ENCODE data around the gene QARS1.

Gene QARS1

GRCh38 chr3:49134471-49135265 lies 30.1 kb upstream of the QARS1 start:
- no peak overlapping the region for H2AFZ ChIP-seq (ENCODE audit: low read length)
- no peak for TF ChIP-seq EZH2phosphoT487 (IDR thresholded peaks at IDR 0.05; ENCODE audit: borderline replicate concordance)
- TF ChIP-seq, protein P1, sequence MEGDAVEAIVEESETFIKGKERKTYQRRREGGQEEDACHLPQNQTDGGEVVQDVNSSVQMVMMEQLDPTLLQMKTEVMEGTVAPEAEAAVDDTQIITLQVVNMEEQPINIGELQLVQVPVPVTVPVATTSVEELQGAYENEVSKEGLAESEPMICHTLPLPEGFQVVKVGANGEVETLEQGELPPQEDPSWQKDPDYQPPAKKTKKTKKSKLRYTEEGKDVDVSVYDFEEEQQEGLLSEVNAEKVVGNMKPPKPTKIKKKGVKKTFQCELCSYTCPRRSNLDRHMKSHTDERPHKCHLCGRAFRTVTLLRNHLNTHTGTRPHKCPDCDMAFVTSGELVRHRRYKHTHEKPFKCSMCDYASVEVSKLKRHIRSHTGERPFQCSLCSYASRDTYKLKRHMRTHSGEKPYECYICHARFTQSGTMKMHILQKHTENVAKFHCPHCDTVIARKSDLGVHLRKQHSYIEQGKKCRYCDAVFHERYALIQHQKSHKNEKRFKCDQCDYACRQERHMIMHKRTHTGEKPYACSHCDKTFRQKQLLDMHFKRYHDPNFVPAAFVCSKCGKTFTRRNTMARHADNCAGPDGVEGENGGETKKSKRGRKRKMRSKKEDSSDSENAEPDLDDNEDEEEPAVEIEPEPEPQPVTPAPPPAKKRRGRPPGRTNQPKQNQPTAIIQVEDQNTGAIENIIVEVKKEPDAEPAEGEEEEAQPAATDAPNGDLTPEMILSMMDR (conservative IDR thresholded peaks at IDR 0.05; ENCODE audit: low read length): peak; percentile 38
- no peaks in the 10 kb centered on the region for H3K9me2 ChIP-seq (replicated peaks; ENCODE audit: low read depth, low read length)
- no peak overlapping the region for H3K4me2 ChIP-seq (ENCODE audit: low read depth, low read length, poor library complexity, severe bottlenecking)
- no peaks in the 10 kb centered on the region for H3K4me1 ChIP-seq (ENCODE audit: insufficient read depth, low read length, poor library complexity, severe bottlenecking)
- H3K4me3 ChIP-seq (ENCODE audit: low read length, poor library complexity, severe bottlenecking): no peak overlapping the region
- no peaks in the 10 kb centered on the region for H3K27me3 ChIP-seq (ENCODE audit: insufficient read depth, low read length, poor library complexity, severe bottlenecking)
- H3F3A ChIP-seq (ENCODE audit: low read depth): no peaks in the 10 kb centered on the region
- H3K9me3 ChIP-seq (ENCODE audit: insufficient read depth, low read depth, low read length): no peaks in the 10 kb centered on the region
- H4K20me1 ChIP-seq (ENCODE audit: insufficient read depth, low read length, poor library complexity, severe bottlenecking): no peaks in the 10 kb centered on the region
- no peak overlapping the region for H3K9ac ChIP-seq (ENCODE audit: low read depth, low read length, poor library complexity, severe bottlenecking)
- H3K79me2 ChIP-seq (ENCODE audit: insufficient read depth, low read length): no peaks in the 10 kb centered on the region
- H3K36me3 ChIP-seq (ENCODE audit: insufficient read depth, low read length): no peaks in the 10 kb centered on the region

DNA sequence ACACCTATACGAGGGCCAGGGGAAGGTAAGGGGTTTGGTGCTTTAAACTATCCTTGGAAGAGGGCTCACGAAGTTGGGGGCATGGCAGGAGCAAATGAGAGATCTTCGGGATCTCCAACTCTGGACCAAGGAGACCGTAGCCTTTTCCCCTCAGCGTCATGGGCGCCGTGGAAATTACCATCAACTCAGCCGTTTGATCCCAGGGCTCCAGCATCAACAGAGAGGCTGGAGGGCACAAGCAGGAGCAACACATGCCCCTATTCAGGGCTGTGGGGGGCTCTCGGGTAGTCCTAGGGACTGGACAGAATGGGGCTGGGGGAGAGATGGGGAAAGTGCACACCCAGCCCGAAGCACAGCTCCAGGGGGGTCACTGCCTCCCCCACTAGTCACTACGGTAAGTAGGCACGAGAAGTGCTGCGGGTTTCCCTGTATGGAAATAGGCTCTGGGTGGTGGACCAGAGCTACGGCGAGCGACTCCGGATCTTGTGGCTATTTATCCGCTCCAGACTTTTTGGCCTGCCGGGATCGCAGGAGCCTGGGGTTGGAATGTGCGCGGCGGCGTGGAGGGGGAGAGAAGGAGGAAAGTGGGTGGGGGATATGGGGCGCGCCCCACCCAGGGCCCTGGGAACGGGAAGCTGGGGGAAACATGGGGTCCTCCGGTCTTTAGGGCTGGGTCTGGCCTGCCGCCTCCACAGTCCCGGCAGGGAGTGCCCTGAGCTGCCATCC lies 28.8 kb upstream of the QARS1 start:
- no peaks in the 10 kb centered on the region for H3K27me3 ChIP-seq (ENCODE audit: insufficient read depth, low read length, poor library complexity, severe bottlenecking)
- no peak overlapping the region for H2AFZ ChIP-seq (ENCODE audit: low read length)
- no peaks in the 10 kb centered on the region for H3K9me3 ChIP-seq (ENCODE audit: insufficient read depth, low read depth, low read length)
- H3K4me2 ChIP-seq (ENCODE audit: low read depth, low read length, poor library complexity, severe bottlenecking): no peak overlapping the region
- H3F3A ChIP-seq (ENCODE audit: low read depth): no peaks in the 10 kb centered on the region
- no peaks in the 10 kb centered on the region for H3K79me2 ChIP-seq (ENCODE audit: insufficient read depth, low read length)
- H4K20me1 ChIP-seq (ENCODE audit: insufficient read depth, low read length, poor library complexity, severe bottlenecking): no peaks in the 10 kb centered on the region
- H3K4me3 ChIP-seq (ENCODE audit: low read length, poor library complexity, severe bottlenecking): no peak overlapping the region
- H3K9ac ChIP-seq (ENCODE audit: low read depth, low read length, poor library complexity, severe bottlenecking): no peak overlapping the region
- no peaks in the 10 kb centered on the region for H3K4me1 ChIP-seq (ENCODE audit: insufficient read depth, low read length, poor library complexity, severe bottlenecking)
- no peaks in the 10 kb centered on the region for H3K9me2 ChIP-seq (replicated peaks; ENCODE audit: low read depth, low read length)
- no peak for TF ChIP-seq EZH2phosphoT487 (IDR thresholded peaks at IDR 0.05; ENCODE audit: borderline replicate concordance)
- TF ChIP-seq, protein P1 (conservative IDR thresholded peaks at IDR 0.05; ENCODE audit: low read length): no peak
- H3K36me3 ChIP-seq (ENCODE audit: insufficient read depth, low read length): no peaks in the 10 kb centered on the region

DNA sequence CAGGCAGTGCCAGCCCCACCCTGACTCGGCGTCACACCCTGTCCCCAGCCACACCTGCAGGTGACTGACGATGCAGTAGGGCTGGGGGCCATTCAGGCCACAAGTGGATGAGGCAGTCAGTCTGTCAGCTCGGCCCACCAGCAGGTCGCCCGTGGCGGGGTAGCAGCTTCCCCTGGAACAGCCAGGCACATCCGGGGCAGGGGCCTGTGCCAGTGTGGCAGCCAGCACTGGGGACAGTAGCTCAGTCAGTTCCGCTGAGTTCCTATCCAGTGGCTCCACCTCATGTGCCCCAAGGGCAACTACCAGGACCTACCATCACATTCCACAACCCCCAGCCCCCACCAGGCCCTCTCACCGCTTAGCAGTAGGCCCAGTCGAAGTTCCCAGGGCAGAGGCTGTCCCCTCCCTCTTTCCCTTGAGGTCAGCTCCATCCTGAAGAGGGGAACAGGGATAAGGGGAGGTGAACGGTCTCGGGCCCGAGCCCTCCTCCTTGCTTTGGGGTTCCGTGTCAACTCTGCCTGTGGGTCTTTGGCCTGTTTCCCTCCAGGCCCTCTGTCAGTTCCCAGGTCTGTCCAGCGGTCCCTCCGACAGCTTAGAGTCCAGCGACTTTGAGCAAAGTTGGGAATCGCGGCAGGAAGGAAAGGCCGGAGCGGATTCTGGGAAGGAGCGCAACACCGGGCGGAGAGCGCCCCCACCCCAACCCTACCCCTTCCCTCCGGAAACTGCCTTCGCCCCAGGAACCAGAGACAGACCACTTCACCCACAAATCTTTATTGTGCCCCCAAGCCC lies 28.1 kb upstream of the QARS1 start, which contains the start of gene LAMB2:
Gene LAMB2 (minus strand): TSS at position 614 of the 789 bp plus-strand sequence. CDS start 183 bp downstream, at position 431.
- no peak for TF ChIP-seq EZH2phosphoT487 (IDR thresholded peaks at IDR 0.05; ENCODE audit: borderline replicate concordance)
- TF ChIP-seq, protein P1 (conservative IDR thresholded peaks at IDR 0.05; ENCODE audit: low read length): no peak
- H3K9ac ChIP-seq (ENCODE audit: low read depth, low read length, poor library complexity, severe bottlenecking): no peak within 1 kb of the TSS
- no peak within 1 kb of the TSS for H3K4me2 ChIP-seq (ENCODE audit: low read depth, low read length, poor library complexity, severe bottlenecking)
- no peaks in the 10 kb centered on the region for H3F3A ChIP-seq (ENCODE audit: low read depth)
- no peaks in the 10 kb centered on the region for H3K9me2 ChIP-seq (replicated peaks; ENCODE audit: low read depth, low read length)
- H3K4me3 ChIP-seq (ENCODE audit: low read length, poor library complexity, severe bottlenecking): no peak within 1 kb of the TSS
- no peaks in the 10 kb centered on the region for H3K4me1 ChIP-seq (ENCODE audit: insufficient read depth, low read length, poor library complexity, severe bottlenecking)
- no peaks in the 10 kb centered on the region for H3K27me3 ChIP-seq (ENCODE audit: insufficient read depth, low read length, poor library complexity, severe bottlenecking)
- no peaks in the 10 kb centered on the region for H4K20me1 ChIP-seq (ENCODE audit: insufficient read depth, low read length, poor library complexity, severe bottlenecking)
- no peaks in the 10 kb centered on the region for H3K36me3 ChIP-seq (ENCODE audit: insufficient read depth, low read length)
- H3K79me2 ChIP-seq (ENCODE audit: insufficient read depth, low read length): no peaks in the 10 kb centered on the region
- no peak within 1 kb of the TSS for H2AFZ ChIP-seq (ENCODE audit: low read length)
- H3K9me3 ChIP-seq (ENCODE audit: insufficient read depth, low read depth, low read length): no peaks in the 10 kb centered on the region

Data from Loucy (cell line).